Lower lobe of right lung (tissue), 2 donors: ENCODE measurements around the gene ZNF280B. TPM values are rescaled to one million over a fixed set of nuclear protein-coding genes. Genes with fewer than 3 reads are reported as not detected.

Experiments
- ATAC-seq, 2 donors: fragments of 200-7000 bp; cut with Tn5 transposase; one replicate each; pipeline ENCODE4 v1.9.1; 2020 to 2022; ENCODE audit warnings: mild to moderate bottlenecking in 2 of 2, moderate library complexity in 2 of 2
- DNase-seq: peaks from one replicate; pipeline ENCODE4 v3.0.0-alpha.2; 2020
- H3K27ac ChIP-seq: fragments of 200-600 bp; one replicate; pipeline ENCODE4 v1.8.0; 2022
- H3K27me3 ChIP-seq: fragments of 200-600 bp; one replicate; pipeline ENCODE4 v1.8.0; 2022; ENCODE audit warnings: low read depth
- H3K36me3 ChIP-seq: fragments of 200-600 bp; one replicate; pipeline ENCODE4 v1.8.0; 2022; ENCODE audit warnings: mild to moderate bottlenecking
- H3K4me1 ChIP-seq: fragments of 200-600 bp; one replicate; pipeline ENCODE4 v1.8.0; 2022
- H3K4me3 ChIP-seq: fragments of 200-600 bp; one replicate; pipeline ENCODE4 v1.8.0; 2022; ENCODE audit warnings: mild to moderate bottlenecking
- H3K9me3 ChIP-seq: fragments of 200-600 bp; one replicate; pipeline ENCODE4 v1.8.0; 2022
- intact Hi-C: fragments of 100-400 bp; cut with DNase I; formaldehyde crosslinking; loops from one replicate; pipeline ENCODE4 v1.11.0; 2022
- total RNA-seq: library from RNA; stranded (reverse); fragmentation: NEBNext Ultra II Directional; extraction: Animal tissue kit (Norgen Biotek cat#: 25700); gene quantifications from one replicate; pipeline ENCODE4 v1.2.1, GENCODE V29; 2021
- TF ChIP-seq, protein P1 (sequence below): fragments of 200-600 bp; IDR thresholded peaks from one replicate; pipeline ENCODE4 v1.8.0; 2022; ENCODE audit warnings: antibody characterized with exemption, mild to moderate bottlenecking
- donor health status: DM: no; HTN: yes; CAD: no; lungs with severe emphysema.

The ZNF280B gene
- total RNA-seq, 1 donor from 2014 or later: 0.86 TPM

DNA sequence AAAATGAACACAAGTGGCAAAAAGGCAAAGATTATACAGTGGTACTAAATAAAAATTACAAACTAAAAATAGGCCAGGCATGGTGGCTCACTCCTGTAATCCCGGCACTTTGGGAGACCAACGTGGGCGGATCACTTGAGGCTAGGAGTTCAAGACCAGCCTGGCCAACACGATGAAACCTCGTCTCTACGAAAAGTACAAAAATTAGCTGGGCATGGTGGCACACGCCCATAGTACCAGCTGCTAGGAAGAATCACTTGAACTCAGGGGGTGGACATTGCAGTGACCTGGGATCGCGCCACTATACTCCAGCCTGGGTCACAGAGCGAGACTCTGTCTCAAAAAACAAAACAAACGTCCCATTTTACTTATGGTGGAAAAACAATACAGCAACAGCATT, 24.5 kb downstream of the ZNF280B start:
- no peaks in the 10 kb centered on the region for H3K36me3 ChIP-seq
- H3K9me3 ChIP-seq: no peaks in the 10 kb centered on the region
- no peak for ATAC-seq
- no peaks in the 10 kb centered on the region for H3K27me3 ChIP-seq
- no peak for DNase-seq
- H3K4me3 ChIP-seq: no peak overlapping the region
- intact Hi-C loops: no loop called here
- no peaks in the 10 kb centered on the region for H3K4me1 ChIP-seq
- TF ChIP-seq, protein P1, sequence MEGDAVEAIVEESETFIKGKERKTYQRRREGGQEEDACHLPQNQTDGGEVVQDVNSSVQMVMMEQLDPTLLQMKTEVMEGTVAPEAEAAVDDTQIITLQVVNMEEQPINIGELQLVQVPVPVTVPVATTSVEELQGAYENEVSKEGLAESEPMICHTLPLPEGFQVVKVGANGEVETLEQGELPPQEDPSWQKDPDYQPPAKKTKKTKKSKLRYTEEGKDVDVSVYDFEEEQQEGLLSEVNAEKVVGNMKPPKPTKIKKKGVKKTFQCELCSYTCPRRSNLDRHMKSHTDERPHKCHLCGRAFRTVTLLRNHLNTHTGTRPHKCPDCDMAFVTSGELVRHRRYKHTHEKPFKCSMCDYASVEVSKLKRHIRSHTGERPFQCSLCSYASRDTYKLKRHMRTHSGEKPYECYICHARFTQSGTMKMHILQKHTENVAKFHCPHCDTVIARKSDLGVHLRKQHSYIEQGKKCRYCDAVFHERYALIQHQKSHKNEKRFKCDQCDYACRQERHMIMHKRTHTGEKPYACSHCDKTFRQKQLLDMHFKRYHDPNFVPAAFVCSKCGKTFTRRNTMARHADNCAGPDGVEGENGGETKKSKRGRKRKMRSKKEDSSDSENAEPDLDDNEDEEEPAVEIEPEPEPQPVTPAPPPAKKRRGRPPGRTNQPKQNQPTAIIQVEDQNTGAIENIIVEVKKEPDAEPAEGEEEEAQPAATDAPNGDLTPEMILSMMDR: no peak
- no peak overlapping the region for H3K27ac ChIP-seq

DNA sequence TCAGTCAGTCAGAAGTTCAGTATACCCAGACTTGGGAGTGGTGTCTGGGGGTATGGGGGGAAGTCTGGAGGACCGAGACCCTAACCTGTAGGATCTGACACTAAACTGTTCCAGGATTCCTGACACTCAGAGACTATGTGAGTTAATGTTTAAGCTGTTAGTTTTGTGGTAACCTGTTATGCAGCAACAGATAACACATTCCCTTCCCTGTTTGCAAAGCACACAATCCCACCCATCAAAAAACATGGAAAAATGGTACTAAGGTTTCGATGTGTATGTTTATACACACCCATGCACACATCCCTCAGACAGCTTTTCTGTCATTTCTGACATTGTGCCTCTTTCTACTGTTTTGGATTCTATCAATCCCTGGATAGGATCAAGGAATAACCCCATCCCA, 27.6 kb downstream of the ZNF280B start:
- H3K4me3 ChIP-seq: no peak overlapping the region
- no peak overlapping the region for H3K27ac ChIP-seq
- DNase-seq: no peak
- H3K4me1 ChIP-seq: no peaks in the 10 kb centered on the region
- TF ChIP-seq, protein P1: no peak
- no peaks in the 10 kb centered on the region for H3K36me3 ChIP-seq
- no peak for ATAC-seq
- intact Hi-C loops: no loop called here
- no peaks in the 10 kb centered on the region for H3K9me3 ChIP-seq
- H3K27me3 ChIP-seq: no peaks in the 10 kb centered on the region

DNA sequence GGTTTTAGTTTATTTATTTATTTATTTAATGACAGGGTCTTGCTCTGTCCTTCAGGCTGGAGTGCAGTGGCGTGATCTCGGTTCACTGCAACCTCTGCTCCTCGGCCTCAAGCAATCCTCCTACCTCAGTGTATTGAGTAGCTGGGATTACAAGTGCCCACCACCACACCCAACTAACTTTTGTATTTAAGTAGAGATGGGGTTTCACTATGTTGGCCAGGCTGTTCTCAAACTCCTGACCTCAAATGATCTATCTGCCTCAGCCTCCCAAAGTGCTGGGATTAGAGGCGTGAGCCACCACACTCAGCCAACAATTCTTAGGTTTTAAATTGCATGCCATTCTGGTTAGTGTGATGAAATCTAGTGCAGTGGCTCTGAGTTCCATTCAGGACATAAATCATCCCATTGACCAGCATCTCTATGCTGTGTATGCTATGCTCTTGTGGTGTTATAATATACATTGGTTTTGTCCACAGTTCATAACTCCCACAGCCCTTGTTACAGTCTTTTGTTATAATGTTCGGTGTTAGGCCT, 28.5 kb downstream of the ZNF280B start:
- intact Hi-C loops: no loop called here
- Histone ChIP-seq H3K27me3 (no peaks in the 10 kb centered on the region), H3K27ac (no peak overlapping the region), H3K36me3 (no peaks in the 10 kb centered on the region), H3K4me1 (no peaks in the 10 kb centered on the region), H3K9me3 (no peaks in the 10 kb centered on the region), H3K4me3 (no peak overlapping the region)
- ATAC-seq (no peak), DNase-seq (no peak)
- TF ChIP-seq, protein P1: no peak

DNA sequence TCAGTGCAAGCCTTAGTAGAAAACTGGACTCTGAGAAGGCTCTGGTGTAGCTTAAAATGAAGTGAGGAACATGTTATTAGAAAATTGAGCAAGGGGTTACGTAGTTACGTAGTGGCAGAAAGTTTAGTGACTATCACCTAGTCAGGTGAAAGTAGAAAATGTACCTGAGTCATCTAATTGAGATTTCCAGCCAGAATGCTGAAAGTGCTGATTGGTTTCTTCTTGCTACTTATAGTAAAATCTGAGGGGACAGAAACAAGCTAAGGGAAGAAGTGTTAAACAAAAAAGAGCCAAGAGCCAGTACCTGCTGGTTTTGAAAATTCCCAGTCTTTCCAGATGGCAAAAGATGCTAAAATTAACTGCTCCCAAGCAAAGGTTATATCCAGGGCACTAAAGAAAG, 29.4 kb downstream of the ZNF280B start:
- intact Hi-C loops: no loop called here
- Histone ChIP-seq H3K27me3 (no peaks in the 10 kb centered on the region), H3K4me1 (no peaks in the 10 kb centered on the region), H3K36me3 (no peaks in the 10 kb centered on the region), H3K9me3 (no peaks in the 10 kb centered on the region), H3K4me3 (no peak overlapping the region), H3K27ac (no peak overlapping the region)
- TF ChIP-seq, protein P1: no peak
- DNase-seq (no peak), ATAC-seq (no peak)

DNA sequence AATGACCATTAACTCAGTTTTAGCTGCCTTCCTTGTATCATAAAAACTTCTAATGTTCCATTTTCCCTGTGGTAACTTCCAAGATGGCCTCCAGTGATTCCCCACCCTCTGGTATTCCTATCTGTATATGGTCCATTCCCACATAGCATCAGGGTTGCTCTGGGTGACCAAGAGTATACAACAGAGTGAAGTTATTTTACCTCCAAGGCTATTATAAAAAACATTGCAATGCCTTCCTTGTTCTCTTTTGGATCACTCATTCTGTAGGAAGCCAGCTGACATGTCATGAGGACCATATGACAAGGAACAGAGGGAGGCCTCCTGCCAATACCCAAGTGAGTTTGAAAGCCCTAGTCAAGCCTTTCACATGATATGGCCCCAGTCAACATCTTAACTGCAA, 30.1 kb downstream of the ZNF280B start:
- no peak for DNase-seq

More for the DNA sequence above, 30.1 kb downstream of the ZNF280B start:
- no peak for ATAC-seq
- no peaks in the 10 kb centered on the region for H3K9me3 ChIP-seq
- intact Hi-C loops: no loop called here
- H3K27me3 ChIP-seq: no peaks in the 10 kb centered on the region
- H3K4me3 ChIP-seq: no peak overlapping the region
- no peaks in the 10 kb centered on the region for H3K36me3 ChIP-seq
- H3K27ac ChIP-seq: no peak overlapping the region
- H3K4me1 ChIP-seq: no peaks in the 10 kb centered on the region
- TF ChIP-seq, protein P1: no peak
